Measurements from ENCODE around the gene DEFB112. TPM values are rescaled to one million over a fixed set of nuclear protein-coding genes. Genes with fewer than 3 reads are reported as not detected.

The DEFB112 gene
- total and polyA plus RNA-seq, 4 donors, result not detected

DNA sequence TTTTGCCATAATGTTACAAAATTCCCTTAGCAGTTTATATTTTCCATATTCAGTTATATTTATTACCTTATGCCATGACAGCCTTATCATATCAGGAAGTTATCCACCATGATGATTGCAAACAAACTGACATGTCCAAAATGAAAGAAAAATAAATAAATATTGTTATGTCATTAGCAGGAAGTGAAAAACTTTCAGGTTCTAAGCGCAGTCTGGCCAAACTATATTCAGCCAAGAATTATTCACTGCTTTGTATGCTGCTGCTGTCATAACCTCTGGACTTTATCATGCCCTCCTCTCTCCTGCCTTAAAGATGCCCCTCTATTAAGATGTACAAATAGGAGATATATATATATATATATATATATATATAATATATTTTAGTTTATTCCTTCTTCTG, 27.7 kb upstream of the DEFB112 start:
- Histone ChIP-seq H3K27me3 (ENCODE audit: control insufficient read depth, insufficient read depth, low read length) (no peaks in the 10 kb centered on the region), H3K9me3 (ENCODE audit: control insufficient read depth, insufficient read depth, low read length) (no peaks in the 10 kb centered on the region), H3K4me1 (ENCODE audit: control insufficient read depth, insufficient read depth, low read length) (no peaks in the 10 kb centered on the region), H3K4me3 (ENCODE audit: low read depth, low read length) (no peak overlapping the region), H3K36me3 (ENCODE audit: control insufficient read depth, insufficient read depth, low read length) (no peaks in the 10 kb centered on the region), H3K27ac (ENCODE audit: low read depth, low read length) (no peak overlapping the region)
- DNase-seq (ENCODE audit: low read depth in 4 of 6, low spot score in 6 of 6), result no peak
- no CpG with 5 or more reads among the region's 1 CpG for WGBS (ENCODE audit: insufficient coverage)

GRCh38 chr6:50076431-50076830, 26.7 kb upstream of the DEFB112 start:
- H3K27me3 ChIP-seq (ENCODE audit: control insufficient read depth, insufficient read depth, low read length), result no peaks in the 10 kb centered on the region
- no peaks in the 10 kb centered on the region for H3K9me3 ChIP-seq (ENCODE audit: control insufficient read depth, insufficient read depth, low read length)
- H3K4me1 ChIP-seq (ENCODE audit: control insufficient read depth, insufficient read depth, low read length), result no peaks in the 10 kb centered on the region
- no peak overlapping the region for H3K27ac ChIP-seq (ENCODE audit: low read depth, low read length)
- H3K4me3 ChIP-seq (ENCODE audit: low read depth, low read length), result no peak overlapping the region
- no peak for DNase-seq (ENCODE audit: low read depth in 4 of 6, low spot score in 6 of 6)
- WGBS (ENCODE audit: insufficient coverage), result 80% methylated on average over 1 of the region's 4 CpGs
- no peaks in the 10 kb centered on the region for H3K36me3 ChIP-seq (ENCODE audit: control insufficient read depth, insufficient read depth, low read length)

DNA sequence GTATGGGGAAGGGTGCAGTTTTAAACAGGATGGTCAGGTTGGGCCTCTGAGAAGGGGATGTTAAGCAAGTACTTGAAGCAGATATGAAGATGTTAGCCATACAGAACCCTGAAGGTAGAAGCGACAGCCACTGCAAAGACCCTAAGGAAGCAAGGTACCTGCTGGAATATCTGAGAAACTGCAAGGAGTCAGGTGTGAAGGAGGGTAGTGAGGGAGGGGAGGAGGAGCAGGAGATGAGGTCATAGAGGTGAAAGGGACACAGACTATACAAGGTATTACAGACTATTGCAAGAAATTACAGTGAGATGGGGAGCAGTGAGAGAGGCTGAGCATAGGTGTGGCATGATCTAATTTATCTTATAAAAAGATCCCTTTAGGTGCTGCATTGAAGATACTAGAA, 22.2 kb upstream of the DEFB112 start:
- H3K9me3 ChIP-seq (ENCODE audit: control insufficient read depth, insufficient read depth, low read length), result no peaks in the 10 kb centered on the region
- no peaks in the 10 kb centered on the region for H3K4me1 ChIP-seq (ENCODE audit: control insufficient read depth, insufficient read depth, low read length)
- H3K27me3 ChIP-seq (ENCODE audit: control insufficient read depth, insufficient read depth, low read length), result no peaks in the 10 kb centered on the region
- no peak overlapping the region for H3K27ac ChIP-seq (ENCODE audit: low read depth, low read length)
- no peak overlapping the region for H3K4me3 ChIP-seq (ENCODE audit: low read depth, low read length)
- H3K36me3 ChIP-seq (ENCODE audit: control insufficient read depth, insufficient read depth, low read length), result no peaks in the 10 kb centered on the region
- DNase-seq (ENCODE audit: low read depth in 4 of 6, low spot score in 6 of 6), result no peak
- 69% methylated on average over 1 of the region's 1 CpG for WGBS (ENCODE audit: insufficient coverage)

GRCh38 chr6:50070101-50070500, 20.4 kb upstream of the DEFB112 start:
- no peaks in the 10 kb centered on the region for H3K27me3 ChIP-seq (ENCODE audit: control insufficient read depth, insufficient read depth, low read length)
- peak in 1 of 6 donors; percentile 21 for DNase-seq (ENCODE audit: low read depth in 4 of 6, low spot score in 6 of 6)
- no CpG with 5 or more reads among the region's 2 CpGs for WGBS (ENCODE audit: insufficient coverage)
- H3K4me1 ChIP-seq (ENCODE audit: control insufficient read depth, insufficient read depth, low read length), result no peaks in the 10 kb centered on the region
- H3K27ac ChIP-seq (ENCODE audit: low read depth, low read length), result no peak overlapping the region
- no peak overlapping the region for H3K4me3 ChIP-seq (ENCODE audit: low read depth, low read length)
- H3K9me3 ChIP-seq (ENCODE audit: control insufficient read depth, insufficient read depth, low read length), result no peaks in the 10 kb centered on the region
- H3K36me3 ChIP-seq (ENCODE audit: control insufficient read depth, insufficient read depth, low read length), result no peaks in the 10 kb centered on the region

DNA sequence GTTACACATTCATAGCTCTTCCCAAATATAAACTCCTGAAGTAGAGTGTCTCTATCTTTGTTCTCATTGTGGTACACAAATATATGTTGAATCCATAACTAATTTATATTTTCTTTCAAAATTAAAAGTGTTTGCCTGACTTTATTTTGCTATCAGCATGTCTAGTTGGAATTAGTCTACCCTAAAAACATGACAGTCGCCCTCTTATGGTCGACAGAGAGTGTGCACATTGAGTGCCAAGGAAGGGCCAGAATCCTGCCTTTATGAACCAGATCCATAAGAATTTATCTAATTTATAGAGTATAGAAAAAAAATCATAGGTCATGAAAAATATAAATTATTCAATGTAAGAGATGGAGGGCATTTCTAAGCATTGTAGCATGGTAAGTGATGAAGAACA, 12.3 kb upstream of the DEFB112 start:
- Histone ChIP-seq H3K9me3 (ENCODE audit: control insufficient read depth, insufficient read depth, low read length) (no peaks in the 10 kb centered on the region), H3K27me3 (ENCODE audit: control insufficient read depth, insufficient read depth, low read length) (no peaks in the 10 kb centered on the region), H3K27ac (ENCODE audit: low read depth, low read length) (no peak overlapping the region), H3K4me1 (ENCODE audit: control insufficient read depth, insufficient read depth, low read length) (no peaks in the 10 kb centered on the region), H3K36me3 (ENCODE audit: control insufficient read depth, insufficient read depth, low read length) (no peaks in the 10 kb centered on the region), H3K4me3 (ENCODE audit: low read depth, low read length) (no peak overlapping the region)
- no peak for DNase-seq (ENCODE audit: low read depth in 4 of 6, low spot score in 6 of 6)
- no CpG with 5 or more reads among the region's 2 CpGs for WGBS (ENCODE audit: insufficient coverage)

DNA sequence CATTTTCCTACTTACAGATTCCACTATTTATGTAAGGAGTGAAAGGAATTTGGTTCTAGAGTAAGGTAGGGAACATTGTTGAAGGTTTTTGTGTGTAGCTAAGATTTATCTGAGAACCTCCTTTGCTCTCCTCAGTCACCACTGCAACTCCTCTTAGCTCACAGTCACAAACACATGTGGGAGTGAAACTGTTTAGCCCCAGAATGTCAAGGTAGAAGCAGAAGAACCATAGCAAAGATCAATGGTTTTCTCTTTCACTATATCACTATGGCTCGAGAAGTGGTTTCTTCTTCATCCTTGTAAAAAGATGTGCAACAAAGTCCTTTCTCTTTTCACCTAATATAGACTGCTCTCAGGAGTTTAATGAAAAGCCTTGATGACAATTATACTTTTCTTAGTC, 6.5 kb upstream of the DEFB112 start:
- H3K27ac ChIP-seq (ENCODE audit: low read depth, low read length), result no peak overlapping the region
- H3K4me3 ChIP-seq (ENCODE audit: low read depth, low read length), result no peak overlapping the region
- no peaks in the 10 kb centered on the region for H3K4me1 ChIP-seq (ENCODE audit: control insufficient read depth, insufficient read depth, low read length)
- no peaks in the 10 kb centered on the region for H3K36me3 ChIP-seq (ENCODE audit: control insufficient read depth, insufficient read depth, low read length)
- no peaks in the 10 kb centered on the region for H3K9me3 ChIP-seq (ENCODE audit: control insufficient read depth, insufficient read depth, low read length)
- no peak for DNase-seq (ENCODE audit: low read depth in 4 of 6, low spot score in 6 of 6)
- WGBS (ENCODE audit: insufficient coverage), result no CpG with 5 or more reads among the region's 1 CpG
- no peaks in the 10 kb centered on the region for H3K27me3 ChIP-seq (ENCODE audit: control insufficient read depth, insufficient read depth, low read length)

DNA sequence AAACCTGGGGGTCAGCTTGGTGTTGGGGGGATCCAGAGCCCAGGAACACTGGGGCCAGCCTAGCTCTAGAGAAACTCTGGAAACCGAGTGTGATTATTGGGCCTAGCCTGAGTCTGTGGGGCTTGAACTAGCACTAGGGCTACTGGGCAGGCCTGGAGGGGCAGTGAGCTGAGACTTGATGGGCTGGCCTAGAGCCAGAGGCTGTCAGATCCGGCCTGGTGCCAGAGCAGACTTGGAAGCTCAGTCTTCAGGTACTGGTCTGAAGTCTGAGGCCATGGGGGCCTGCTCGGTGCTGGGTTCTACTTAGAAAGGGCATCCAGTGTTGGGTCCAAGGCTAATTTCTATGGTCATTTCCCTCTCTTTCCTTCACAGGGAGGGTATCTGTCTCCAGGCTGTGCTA, 2.7 kb downstream of the DEFB112 start:
- Histone ChIP-seq H3K27me3 (ENCODE audit: control insufficient read depth, insufficient read depth, low read length) (no peaks in the 10 kb centered on the region), H3K36me3 (ENCODE audit: control insufficient read depth, insufficient read depth, low read length) (no peaks in the 10 kb centered on the region), H3K27ac (ENCODE audit: low read depth, low read length) (no peak overlapping the region), H3K9me3 (ENCODE audit: control insufficient read depth, insufficient read depth, low read length) (no peaks in the 10 kb centered on the region), H3K4me3 (ENCODE audit: low read depth, low read length) (no peak overlapping the region), H3K4me1 (ENCODE audit: control insufficient read depth, insufficient read depth, low read length) (no peaks in the 10 kb centered on the region)
- WGBS (ENCODE audit: insufficient coverage), result 96% methylated on average over 2 of the region's 3 CpGs
- no peak for DNase-seq (ENCODE audit: low read depth in 4 of 6, low spot score in 6 of 6)

GRCh38 chr6:50030777-50031562, 18.8 kb downstream of the DEFB112 start:
- Histone ChIP-seq H3K27ac (ENCODE audit: low read depth, low read length) (no peak overlapping the region), H3K36me3 (ENCODE audit: control insufficient read depth, insufficient read depth, low read length) (no peaks in the 10 kb centered on the region), H3K9me3 (ENCODE audit: control insufficient read depth, insufficient read depth, low read length) (peaks cover 1% of the 10 kb centered on the region), H3K4me1 (ENCODE audit: control insufficient read depth, insufficient read depth, low read length) (no peaks in the 10 kb centered on the region), H3K27me3 (ENCODE audit: control insufficient read depth, insufficient read depth, low read length) (no peaks in the 10 kb centered on the region), H3K4me3 (ENCODE audit: low read depth, low read length) (no peak overlapping the region)
- 45% methylated on average over 16 of the region's 18 CpGs for WGBS (ENCODE audit: insufficient coverage)
- no peak for DNase-seq (ENCODE audit: low read depth in 4 of 6, low spot score in 6 of 6)

- DNase-seq (ENCODE audit: low read depth in 4 of 6, low spot score in 6 of 6), result no peak
- Histone ChIP-seq H3K27me3 (ENCODE audit: control insufficient read depth, insufficient read depth, low read length) (no peaks in the 10 kb centered on the region), H3K9me3 (ENCODE audit: control insufficient read depth, insufficient read depth, low read length) (peaks cover 1% of the 10 kb centered on the region), H3K36me3 (ENCODE audit: control insufficient read depth, insufficient read depth, low read length) (no peaks in the 10 kb centered on the region), H3K4me3 (ENCODE audit: low read depth, low read length) (no peak overlapping the region), H3K27ac (ENCODE audit: low read depth, low read length) (no peak overlapping the region), H3K4me1 (ENCODE audit: control insufficient read depth, insufficient read depth, low read length) (no peaks in the 10 kb centered on the region)
- WGBS (ENCODE audit: insufficient coverage), result 95% methylated on average over 13 of the region's 14 CpGs
These were observed 19.4 kb downstream of the DEFB112 start for GRCh38 chr6:50030350-50030749.

GRCh38 chr6:50025258-50025657, 24.5 kb downstream of the DEFB112 start:
- Histone ChIP-seq H3K4me3 (ENCODE audit: low read depth, low read length) (no peak overlapping the region), H3K9me3 (ENCODE audit: control insufficient read depth, insufficient read depth, low read length) (no peaks in the 10 kb centered on the region), H3K4me1 (ENCODE audit: control insufficient read depth, insufficient read depth, low read length) (no peaks in the 10 kb centered on the region), H3K27ac (ENCODE audit: low read depth, low read length) (no peak overlapping the region), H3K36me3 (ENCODE audit: control insufficient read depth, insufficient read depth, low read length) (no peaks in the 10 kb centered on the region), H3K27me3 (ENCODE audit: control insufficient read depth, insufficient read depth, low read length) (no peaks in the 10 kb centered on the region)
- WGBS (ENCODE audit: insufficient coverage), result 95% methylated on average over 3 of the region's 4 CpGs
- no peak for DNase-seq (ENCODE audit: low read depth in 4 of 6, low spot score in 6 of 6)

All from spinal cord (tissue), 10 donors.